ENCODE data around the gene SPAG16.
A peak's percentile ranks its signal among the peaks of the same experiment; 100 is the strongest.
"Not testable (repeated sequence)": the region's sequence is repeated elsewhere in the genome, so short reads cannot be mapped to it uniquely, and the experiment has no call there.

SPAG16 gene

GRCh38 chr2:213834746-213835145, 550.5 kb downstream of the SPAG16 start:
- DNase-seq (ENCODE audit: low spot score): peak; percentile 51

GRCh38 chr2:213846856-213847255, 562.6 kb downstream of the SPAG16 start:
- DNase-seq (ENCODE audit: low spot score): no peak

- DNase-seq (ENCODE audit: low spot score): no peak
Observed at GRCh38 chr2:213847316-213847715, 563.1 kb downstream of the SPAG16 start.

- no peak for DNase-seq (ENCODE audit: low spot score)
Observed at GRCh38 chr2:213848631-213849030, 564.4 kb downstream of the SPAG16 start.

GRCh38 chr2:213861638-213862037, 577.4 kb downstream of the SPAG16 start:
- no peak for DNase-seq (ENCODE audit: low spot score)

- DNase-seq (ENCODE audit: low spot score): no peak
Observed at GRCh38 chr2:213862407-213863076, 578.3 kb downstream of the SPAG16 start.

GRCh38 chr2:213863541-213863940, 579.3 kb downstream of the SPAG16 start:
- no peak for DNase-seq (ENCODE audit: low spot score)

- no peak for DNase-seq (ENCODE audit: low spot score)
Observed at GRCh38 chr2:213868526-213868925, 584.3 kb downstream of the SPAG16 start.

GRCh38 chr2:213885485-213885884, 601.2 kb downstream of the SPAG16 start:
- DNase-seq (ENCODE audit: low spot score): no peak

- DNase-seq (ENCODE audit: low spot score): no peak
Observed at GRCh38 chr2:213914510-213914909, 630.2 kb downstream of the SPAG16 start.

GRCh38 chr2:213920014-213920413, 635.8 kb downstream of the SPAG16 start:
- DNase-seq (ENCODE audit: low spot score): no peak

GRCh38 chr2:213923543-213923942, 639.3 kb downstream of the SPAG16 start:
- no peak for DNase-seq (ENCODE audit: low spot score)

GRCh38 chr2:213934560-213934959, 650.3 kb downstream of the SPAG16 start:
- DNase-seq (ENCODE audit: low spot score): peak; percentile 4

GRCh38 chr2:213958086-213958485, 673.8 kb downstream of the SPAG16 start:
- no peak for DNase-seq (ENCODE audit: low spot score)

GRCh38 chr2:213959589-213959988, 675.3 kb downstream of the SPAG16 start:
- DNase-seq (ENCODE audit: low spot score): no peak

- no peak for DNase-seq (ENCODE audit: low spot score)
Observed at GRCh38 chr2:213971536-213971935, 687.3 kb downstream of the SPAG16 start.

GRCh38 chr2:213980883-213981282, 696.6 kb downstream of the SPAG16 start:
- DNase-seq (ENCODE audit: low spot score): no peak

- DNase-seq (ENCODE audit: low spot score): no peak
Observed at GRCh38 chr2:213989207-213989606, 704.9 kb downstream of the SPAG16 start.

- no peak for DNase-seq (ENCODE audit: low spot score)
Observed at GRCh38 chr2:213991453-213992108, 707.3 kb downstream of the SPAG16 start.

- peak; percentile 90 for DNase-seq (ENCODE audit: low spot score)
Observed at GRCh38 chr2:213995400-213996105, 711.3 kb downstream of the SPAG16 start.

- not testable (repeated sequence) for DNase-seq (ENCODE audit: low spot score)
Observed at GRCh38 chr2:213998976-213999375, 714.7 kb downstream of the SPAG16 start.

- no peak for DNase-seq (ENCODE audit: low spot score)
Observed at GRCh38 chr2:214004463-214004862, 720.2 kb downstream of the SPAG16 start.

- DNase-seq (ENCODE audit: low spot score): no peak
Observed at GRCh38 chr2:214005337-214005736, 721.1 kb downstream of the SPAG16 start.

All from AG08395 (cell line).